GM12878 (cell line): ENCODE measurements around the gene TNFSF4. TPM values are rescaled to one million over a fixed set of nuclear protein-coding genes. Genes with fewer than 3 reads are reported as not detected.

Experiments
- ATAC-seq: fragments of 200-7000 bp; cut with Tn5 transposase; 3 replicates; pipeline ENCODE4 v1.9.1; 2020; ENCODE audit warnings: mild to moderate bottlenecking, moderate library complexity
- BruUV-seq: library from RNA; stranded (reverse); fragments of 400-500 nt; replicated peaks from 2 replicates; lab custom pipeline; 2021; lab: Mats Ljungman, UMichigan
- CTCF ChIA-PET: fragments of 300-600 bp; sonication (Branson Sonifier 250); formaldehyde crosslinking; extraction: SDS; loops from one replicate; lab custom pipeline; 2021; ENCODE audit warnings: inconsistent platforms; lab: Yijun Ruan, JAX
- POLR2A ChIA-PET: fragments of 350-600 bp; formaldehyde crosslinking; extraction: SDS; loops from one replicate; lab custom pipeline; 2021; ENCODE audit warnings: inconsistent platforms; lab: Charles Lee
- RAD21 ChIA-PET: fragments of 300-600 bp; sonication (Branson Sonifier 250); formaldehyde crosslinking; loops from one replicate; lab custom pipeline; 2023; ENCODE audit warnings: antibody characterized with exemption; ENCODE audit not compliant: unreplicated experiment; lab: Charles Lee
- SMC1A ChIA-PET: fragments of 300-600 bp; sonication (Branson Sonifier 250); formaldehyde crosslinking; loops from one replicate; lab custom pipeline; 2023; ENCODE audit not compliant: unreplicated experiment, uncharacterized antibody; lab: Charles Lee
- DNase-seq: peaks from one replicate; pipeline ENCODE4 v3.0.0-alpha.2; 2011; ENCODE audit warnings: low read depth, low spot score
- FAIRE-seq: peaks from 3 replicates; lab custom pipeline; 2011; peaks lifted over from hg19 to GRCh38; lab: Jason Lieb, UNC
- H2AFZ ChIP-seq: 2 replicates; pipeline ENCODE4 v1.6.0; 2011; ENCODE audit warnings: low read depth, low read length, control low read depth; ENCODE audit not compliant: control insufficient read depth
- H3K27ac ChIP-seq: 2 replicates; pipeline ENCODE4 v1.5.1; 2011; ENCODE audit warnings: control low read depth; ENCODE audit not compliant: control insufficient read depth, insufficient read depth
- H3K27me3 ChIP-seq, 2 experiments: replicated peaks in 1 of 2; 2 replicates each; pipeline versions ENCODE4 v1.6.0 to v1.6.1; 2011; ENCODE audit warnings: low read length in 1 of 2; ENCODE audit not compliant: control insufficient read depth in 2 of 2, insufficient read depth in 2 of 2
- H3K36me3 ChIP-seq, 2 experiments: 2 replicates each; pipeline ENCODE4 v1.5.1; 2011; ENCODE audit warnings: low read length in 1 of 2; ENCODE audit not compliant: control insufficient read depth in 2 of 2, insufficient read depth in 2 of 2
- H3K4me1 ChIP-seq: 2 replicates; pipeline ENCODE4 v1.6.1; 2011; ENCODE audit warnings: mild to moderate bottlenecking, low read length, moderate library complexity, mixed read lengths; ENCODE audit not compliant: control insufficient read depth, insufficient read depth
- H3K4me2 ChIP-seq: 2 replicates; pipeline ENCODE4 v1.6.0; 2011; ENCODE audit warnings: control low read depth; ENCODE audit not compliant: control insufficient read depth, insufficient read depth
- H3K4me3 ChIP-seq: fragments of 200-600 bp; sonication (generic); 2 replicates; pipeline ENCODE4 v1.5.1; 2016
- H3K79me2 ChIP-seq: 2 replicates; pipeline ENCODE4 v1.6.0; 2011; ENCODE audit warnings: low read length; ENCODE audit not compliant: control insufficient read depth, insufficient read depth
- H3K9ac ChIP-seq: 2 replicates; pipeline ENCODE4 v1.8.0; 2011; ENCODE audit warnings: low read length, control low read depth, mixed read lengths; ENCODE audit not compliant: control insufficient read depth, insufficient read depth
- H3K9me3 ChIP-seq: replicated peaks from 3 replicates; pipeline ENCODE4 v1.5.1; 2011; ENCODE audit warnings: mild to moderate bottlenecking, low read length; ENCODE audit not compliant: control insufficient read depth, insufficient read depth
- H4K20me1 ChIP-seq: 2 replicates; pipeline ENCODE4 v1.6.0; 2011; ENCODE audit not compliant: control insufficient read depth, insufficient read depth
- BCL3 ChIP-seq: IDR thresholded peaks from 2 replicates; pipeline ENCODE4 v1.6.1; 2011; ENCODE audit warnings: borderline replicate concordance, low read depth, mild to moderate bottlenecking, moderate library complexity, low read length; ENCODE audit not compliant: insufficient read depth, poor library complexity, severe bottlenecking
- BMI1 ChIP-seq: fragments of 450-650 bp; IDR thresholded peaks from 2 replicates; pipeline ENCODE4 v1.6.1; 2016; ENCODE audit warnings: mild to moderate bottlenecking, moderate library complexity, borderline replicate concordance
- HDAC6 ChIP-seq: fragments of 200-600 bp; sonication (generic); IDR thresholded peaks from one replicate; pipeline ENCODE4 v1.8.0; 2017; ENCODE audit warnings: antibody characterized with exemption; ENCODE audit not compliant: unreplicated experiment
- HDGF ChIP-seq: fragments of 450-650 bp; IDR thresholded peaks from 2 replicates; pipeline ENCODE4 v1.6.1; 2016; ENCODE audit warnings: antibody characterized with exemption
- KAT2A ChIP-seq: conservative IDR thresholded peaks from 2 replicates; pipeline ENCODE4 v1.6.1; 2011; ENCODE audit warnings: low read depth, low read length; ENCODE audit not compliant: control insufficient read depth
- RELA ChIP-seq: fragments of 450-650 bp; IDR thresholded peaks from 2 replicates; pipeline ENCODE4 v1.8.0; 2014; ENCODE audit warnings: borderline replicate concordance; ENCODE audit not compliant: partially characterized antibody
- SIN3A ChIP-seq: IDR thresholded peaks from 2 replicates; pipeline ENCODE4 v1.6.1; 2012; ENCODE audit warnings: low read depth, low read length, improper control_type of control experiment
- SIX5 ChIP-seq: IDR thresholded peaks from 2 replicates; pipeline ENCODE4 v1.6.1; 2011; ENCODE audit warnings: mild to moderate bottlenecking, low read depth, low read length, moderate library complexity; ENCODE audit not compliant: severe bottlenecking
- STAT3 ChIP-seq: IDR thresholded peaks from 2 replicates; pipeline ENCODE4 v1.6.1; 2011; ENCODE audit warnings: low read depth, low read length, improper control_type of control experiment
- TAF1 ChIP-seq: IDR thresholded peaks from 2 replicates; pipeline ENCODE4 v1.6.1; 2011; ENCODE audit warnings: mild to moderate bottlenecking, low read depth, low read length, borderline replicate concordance
- YY1 ChIP-seq: IDR thresholded peaks from 2 replicates; pipeline ENCODE4 v1.6.1; 2011; ENCODE audit warnings: low read depth, mild to moderate bottlenecking, low read length
- ZBTB4 ChIP-seq: fragments of 450-650 bp; formaldehyde crosslinking; IDR thresholded peaks from 2 replicates; pipeline ENCODE4 v1.4.0; 2022; ENCODE audit warnings: mild to moderate bottlenecking, moderate library complexity
- ZNF217 ChIP-seq: fragments of 450-650 bp; IDR thresholded peaks from 2 replicates; pipeline ENCODE4 v1.6.1; 2017; ENCODE audit warnings: antibody characterized with exemption, mild to moderate bottlenecking
- ZNF622 ChIP-seq: fragments of 450-650 bp; IDR thresholded peaks from 2 replicates; pipeline ENCODE4 v1.6.1; 2017; ENCODE audit warnings: mild to moderate bottlenecking, inconsistent platforms
- WGBS: methylation state at CpG from one replicate; pipeline ENCODE4 v1.1.6; 2016; ENCODE audit warnings: low lambda C conversion rate; ENCODE audit not compliant: insufficient replicate concordance, insufficient coverage; ENCODE audit errors: missing lambda C conversion rate; 5-methylcytosine and 5-hydroxymethylcytosine counted together
- in situ Hi-C: fragments of 300-500 bp; cut with MboI; formaldehyde crosslinking; loops from 9 replicates; pipeline ENCODE4 v1.14.3; 2018; ENCODE audit warnings: mixed read lengths
- intact Hi-C: fragments of 100-400 bp; cut with micrococcal nuclease; formaldehyde crosslinking; loops from one replicate; pipeline ENCODE4 v1.14.2; 2022; ENCODE audit not compliant: unreplicated experiment
- polyA plus RNA-seq, 11 experiments: library from polyadenylated mRNA; depleted of rRNA in 4 of 11; unstranded in 6 of 11; stranded (reverse) in 5 of 11; fragments of >200 nt; fragmentation: Nextera tagmentation in 4 of 11; fragmentation: Illumina TruSeq in 1 of 11; extraction: Ambion mirVana in 4 of 11; extraction: Trizol in 1 of 11; gene quantifications; 1 replicate in 1 of 11; 2 replicates in 10 of 11; pipeline versions ENCODE4 v1.2.1 to v1.2.3, GENCODE V29; 2011 to 2016; ENCODE audit warnings: inconsistent platforms in 2 of 11, missing spikeins in 2 of 11, low read depth in 1 of 11
- total RNA-seq, 4 experiments: library from RNA; depleted of rRNA in 3 of 4; stranded (reverse); fragments of >200 nt in 3 of 4; fragmentation: Illumina TruSeq in 1 of 4; extraction: Trizol in 1 of 4; gene quantifications; 2 replicates each; pipeline versions ENCODE4 v1.2.1 to v1.2.3, GENCODE V29; 2013 to 2021
- TF ChIP-seq, protein P1 (sequence below), 3 experiments: IDR thresholded peaks in 2 of 3; conservative IDR thresholded peaks in 1 of 3; 2 replicates each; pipeline ENCODE4 v1.5.1; 2011; ENCODE audit warnings: low read depth in 3 of 3, low read length in 3 of 3, mild to moderate bottlenecking in 3 of 3, control low read depth in 2 of 3, moderate library complexity in 2 of 3, inconsistent platforms in 1 of 3, mixed read lengths in 1 of 3; ENCODE audit not compliant: control insufficient read depth in 2 of 3, insufficient read depth in 1 of 3; ENCODE audit errors: extremely low read depth in 1 of 3

TNFSF4 gene
- total and polyA plus RNA-seq, 10 of the 15 experiments (the other 5 are each of a cell fraction or from before 2014, with no cell fraction given), result 8.1 to 31.0 (median 12.9) TPM

DNA sequence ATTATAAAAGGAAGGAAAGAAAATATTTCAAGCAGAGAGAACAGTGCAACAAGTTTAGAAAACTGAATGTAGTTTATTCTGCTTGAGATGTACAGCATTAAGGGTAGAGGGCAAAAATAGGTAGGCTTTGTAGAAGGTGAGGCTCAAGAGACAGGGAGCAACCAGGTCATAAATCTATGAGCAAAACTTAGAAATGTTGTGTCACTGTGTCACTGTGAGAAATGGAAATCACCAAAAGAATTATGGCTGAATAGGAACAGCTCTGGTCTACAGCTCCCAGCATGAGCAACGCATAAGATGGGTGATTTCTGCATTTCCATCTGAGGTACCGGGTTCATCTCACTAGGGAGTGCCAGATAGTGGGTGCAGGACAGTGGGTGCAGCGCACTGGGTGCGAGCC lies 53.6 kb downstream of the TNFSF4 start:
- BruUV-seq, result no TSS peak
- H3K36me3 ChIP-seq, result no peaks in the 10 kb centered on the region
- SMC1A ChIA-PET, result no interaction called here
- H3K4me3 ChIP-seq, result no peak overlapping the region
- POLR2A ChIA-PET, result no interaction called here
- no peaks in the 10 kb centered on the region for H3K4me1 ChIP-seq
- RAD21 ChIA-PET, result no interaction called here
- no peak for ATAC-seq
- DNase-seq, result no peak
- H4K20me1 ChIP-seq, result no peaks in the 10 kb centered on the region
- TF ChIP-seq RELA (no peak), KAT2A (no peak), ZBTB4 (no peak), YY1 (no peak), HDAC6 (no peak), BMI1 (no peak), SIX5 (no peak), BCL3 (no peak), ZNF217 (no peak), TAF1 (no peak), ZNF622 (no peak), SIN3A (no peak), STAT3 (no peak), HDGF (no peak)
- TF ChIP-seq, protein P1, sequence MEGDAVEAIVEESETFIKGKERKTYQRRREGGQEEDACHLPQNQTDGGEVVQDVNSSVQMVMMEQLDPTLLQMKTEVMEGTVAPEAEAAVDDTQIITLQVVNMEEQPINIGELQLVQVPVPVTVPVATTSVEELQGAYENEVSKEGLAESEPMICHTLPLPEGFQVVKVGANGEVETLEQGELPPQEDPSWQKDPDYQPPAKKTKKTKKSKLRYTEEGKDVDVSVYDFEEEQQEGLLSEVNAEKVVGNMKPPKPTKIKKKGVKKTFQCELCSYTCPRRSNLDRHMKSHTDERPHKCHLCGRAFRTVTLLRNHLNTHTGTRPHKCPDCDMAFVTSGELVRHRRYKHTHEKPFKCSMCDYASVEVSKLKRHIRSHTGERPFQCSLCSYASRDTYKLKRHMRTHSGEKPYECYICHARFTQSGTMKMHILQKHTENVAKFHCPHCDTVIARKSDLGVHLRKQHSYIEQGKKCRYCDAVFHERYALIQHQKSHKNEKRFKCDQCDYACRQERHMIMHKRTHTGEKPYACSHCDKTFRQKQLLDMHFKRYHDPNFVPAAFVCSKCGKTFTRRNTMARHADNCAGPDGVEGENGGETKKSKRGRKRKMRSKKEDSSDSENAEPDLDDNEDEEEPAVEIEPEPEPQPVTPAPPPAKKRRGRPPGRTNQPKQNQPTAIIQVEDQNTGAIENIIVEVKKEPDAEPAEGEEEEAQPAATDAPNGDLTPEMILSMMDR (IDR thresholded peaks at IDR 0.05 in 2 of 3, conservative IDR thresholded peaks at IDR 0.05 in 1 of 3; ENCODE audit: control insufficient read depth in 2 of 3, extremely low read depth in 1 of 3, insufficient read depth in 1 of 3, low read depth in 3 of 3, low read length in 3 of 3), result no peak
- TF ChIP-seq, all 136 proteins: peak for 0
- in situ Hi-C loops (no loop called here), intact Hi-C loops (no loop called here)
- no peak overlapping the region for H3K9ac ChIP-seq
- no peak overlapping the region for H2AFZ ChIP-seq
- no peaks in the 10 kb centered on the region for H3K79me2 ChIP-seq
- 47% methylated on average over 4 of the region's 4 CpGs for WGBS
- no peaks in the 10 kb centered on the region; the same call in 2 of the 3 replicates for H3K9me3 ChIP-seq
- no peak for FAIRE-seq
- no peaks in the 10 kb centered on the region for H3K27me3 ChIP-seq
- H3K4me2 ChIP-seq, result no peak overlapping the region
- CTCF ChIA-PET, result no interaction called here
- H3K27ac ChIP-seq, result no peak overlapping the region
